HG02571 (cell line): ENCODE measurements around the gene SLX4IP.
"Not testable (repeated sequence)": the region's sequence is repeated elsewhere in the genome, so short reads cannot be mapped to it uniquely, and the experiment has no call there.

Experiments
- ATAC-seq: cut with Tn5 transposase; IDR thresholded peaks from one replicate; pipeline ENCODE4 v1.9.1; 2021; ENCODE audit warnings: mild to moderate bottlenecking, moderate library complexity; ENCODE audit not compliant: unreplicated experiment

SLX4IP gene

DNA sequence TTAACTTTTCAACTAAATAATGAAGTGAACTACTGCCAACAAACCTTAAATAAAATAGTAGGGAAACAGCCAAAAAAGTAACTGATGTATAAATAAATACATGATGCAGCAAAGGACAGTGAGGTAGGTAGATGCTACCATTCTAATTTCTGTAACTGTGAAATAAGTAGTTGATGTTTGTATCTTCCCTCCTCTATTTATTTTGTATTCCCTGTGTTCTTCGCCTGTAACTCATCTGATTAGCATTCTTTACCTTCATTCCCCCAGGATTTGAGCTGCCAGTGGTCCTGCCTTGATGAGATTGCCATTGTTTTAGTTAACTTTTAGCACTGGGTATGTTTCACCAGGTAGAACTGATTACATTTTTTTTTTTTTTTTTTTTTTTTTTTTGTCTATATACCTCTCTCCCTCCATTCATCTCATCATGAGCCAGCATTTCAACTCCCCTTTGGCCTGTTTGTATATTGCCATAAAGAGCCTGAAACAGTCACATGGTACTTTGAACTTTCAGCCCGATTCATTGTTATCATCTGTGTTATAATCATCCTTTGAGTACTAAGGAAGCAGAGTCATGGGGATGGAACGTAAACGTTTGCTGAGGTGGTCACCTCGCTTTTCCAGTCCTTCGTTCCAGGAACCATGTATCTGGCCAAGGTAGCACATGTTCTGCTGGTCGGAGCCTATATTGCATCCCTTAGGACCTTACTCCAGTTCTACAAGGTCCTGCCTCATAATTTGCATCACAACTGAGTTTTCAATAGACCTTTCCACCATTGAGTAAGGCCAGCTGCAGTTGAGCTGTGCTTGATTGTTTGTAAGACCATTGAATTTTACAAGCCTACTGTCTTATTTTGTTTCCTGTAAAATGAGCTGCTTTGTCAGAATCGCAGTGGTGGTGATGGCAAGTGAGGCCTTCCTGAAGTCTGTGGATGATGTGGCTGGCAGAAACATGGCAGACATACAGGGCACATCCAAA, 131.1 kb downstream of the SLX4IP start:
- ATAC-seq: no peak

DNA sequence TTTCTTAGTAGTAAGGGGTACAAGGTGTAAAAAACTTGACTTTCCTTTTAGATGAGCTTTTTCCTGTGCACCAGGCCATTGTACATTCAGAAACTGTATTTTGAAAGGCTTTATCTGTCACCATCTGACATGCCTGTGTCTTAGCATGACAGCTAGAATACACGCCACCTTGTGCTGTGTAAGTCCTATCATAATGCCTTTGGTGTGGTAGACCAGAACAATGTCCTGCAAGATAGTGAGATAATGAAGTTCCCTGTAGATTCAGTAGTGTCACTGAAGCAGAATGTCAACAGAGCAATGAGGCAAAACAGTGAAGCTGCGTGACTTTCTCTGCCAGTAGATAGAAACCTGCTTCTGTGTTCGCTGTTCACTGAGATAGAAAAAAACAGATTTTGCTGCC, 132.9 kb downstream of the SLX4IP start:
- no peak for ATAC-seq

DNA sequence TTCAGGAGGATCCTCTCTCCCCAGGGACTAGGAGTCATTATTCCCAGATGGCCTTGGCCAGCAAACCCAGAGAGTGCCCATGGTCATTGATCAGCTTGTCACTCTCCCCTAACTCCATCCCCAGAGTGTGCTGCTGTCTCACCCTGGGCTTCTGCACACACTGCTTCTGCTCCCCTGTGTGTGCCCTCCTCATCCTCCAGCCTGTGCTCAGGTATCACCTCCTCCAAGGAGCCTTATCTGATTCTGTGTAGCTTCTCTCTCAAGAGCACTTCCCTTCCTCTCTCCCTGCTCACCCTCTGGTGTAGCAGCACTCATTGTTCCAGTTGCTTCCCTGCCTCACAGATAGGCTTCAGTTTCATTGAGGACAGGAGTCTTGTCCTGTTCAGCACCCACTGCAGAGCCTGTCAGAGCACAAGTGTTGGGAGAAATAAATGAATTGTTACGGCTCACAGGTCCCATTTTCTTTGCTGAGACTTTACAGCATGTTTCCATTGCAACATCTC, 136.3 kb downstream of the SLX4IP start:
- ATAC-seq: no peak

DNA sequence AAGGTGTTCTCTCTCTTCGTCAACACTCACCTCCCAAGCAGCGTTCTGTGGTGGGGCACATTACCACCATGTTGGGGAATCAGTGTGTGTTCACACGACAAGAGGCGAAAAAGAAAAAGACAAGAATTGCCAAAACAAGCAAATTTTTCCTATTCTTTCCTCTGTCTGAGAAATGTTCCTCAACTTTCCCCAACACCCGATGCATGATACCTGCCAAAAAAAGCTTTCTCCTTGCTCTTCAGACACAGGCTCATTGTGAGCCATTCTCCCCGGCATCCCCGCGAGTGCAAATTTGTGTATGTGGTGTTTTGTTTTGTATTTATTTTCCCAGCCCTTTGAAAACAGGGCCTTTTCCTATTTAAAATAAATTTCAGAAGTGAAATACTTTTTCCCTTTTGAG, 137.7 kb downstream of the SLX4IP start:
- no peak for ATAC-seq

DNA sequence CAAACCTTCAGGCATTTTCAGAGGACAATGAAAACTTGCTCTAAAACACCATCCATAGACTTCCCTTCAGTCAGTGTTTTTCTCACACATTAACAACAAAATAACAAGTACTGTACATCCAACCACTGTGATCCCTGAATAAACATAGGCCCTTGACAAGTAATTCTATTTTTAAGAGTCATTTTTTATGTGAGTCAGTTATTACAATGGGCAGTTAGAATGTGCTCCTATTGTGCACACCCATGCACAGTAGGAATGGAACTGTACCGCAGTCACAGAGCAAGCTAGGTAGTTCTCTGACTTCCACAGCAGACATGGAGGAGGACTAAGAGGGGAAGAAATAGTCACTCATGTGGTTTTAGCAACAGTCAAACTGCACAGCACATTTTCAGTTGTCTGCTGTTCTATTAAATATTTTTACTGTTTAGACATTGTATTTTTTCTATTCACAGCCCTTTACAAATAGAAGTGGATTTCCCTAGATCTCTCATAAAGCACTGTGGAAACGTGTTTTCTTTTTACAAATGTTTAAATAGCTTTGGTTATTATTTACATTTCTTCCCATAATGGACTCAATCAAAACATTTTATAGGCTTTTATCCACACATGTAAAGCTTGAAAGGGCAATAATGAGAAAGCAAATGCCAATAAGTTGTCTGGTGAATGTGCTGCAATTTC, 138.3 kb downstream of the SLX4IP start:
- no peak for ATAC-seq

DNA sequence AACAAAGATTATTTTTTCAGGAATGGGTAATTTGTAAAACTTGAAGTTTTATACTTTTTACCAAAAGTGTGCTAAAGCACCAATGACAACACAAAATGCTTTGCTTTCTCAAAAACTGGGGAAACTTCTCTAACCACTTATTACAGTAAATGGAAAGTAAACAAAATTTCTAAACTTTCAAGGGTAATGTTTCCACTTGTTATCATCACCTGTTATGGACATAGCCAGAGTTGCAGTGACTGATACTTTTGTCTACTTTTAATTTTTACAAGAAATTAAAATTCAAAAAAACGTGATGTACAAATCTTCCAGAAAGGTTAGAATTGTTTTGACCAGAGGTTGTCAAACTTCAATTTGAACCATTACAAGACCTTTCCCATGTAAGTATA, 138.8 kb downstream of the SLX4IP start:
- no peak for ATAC-seq

DNA sequence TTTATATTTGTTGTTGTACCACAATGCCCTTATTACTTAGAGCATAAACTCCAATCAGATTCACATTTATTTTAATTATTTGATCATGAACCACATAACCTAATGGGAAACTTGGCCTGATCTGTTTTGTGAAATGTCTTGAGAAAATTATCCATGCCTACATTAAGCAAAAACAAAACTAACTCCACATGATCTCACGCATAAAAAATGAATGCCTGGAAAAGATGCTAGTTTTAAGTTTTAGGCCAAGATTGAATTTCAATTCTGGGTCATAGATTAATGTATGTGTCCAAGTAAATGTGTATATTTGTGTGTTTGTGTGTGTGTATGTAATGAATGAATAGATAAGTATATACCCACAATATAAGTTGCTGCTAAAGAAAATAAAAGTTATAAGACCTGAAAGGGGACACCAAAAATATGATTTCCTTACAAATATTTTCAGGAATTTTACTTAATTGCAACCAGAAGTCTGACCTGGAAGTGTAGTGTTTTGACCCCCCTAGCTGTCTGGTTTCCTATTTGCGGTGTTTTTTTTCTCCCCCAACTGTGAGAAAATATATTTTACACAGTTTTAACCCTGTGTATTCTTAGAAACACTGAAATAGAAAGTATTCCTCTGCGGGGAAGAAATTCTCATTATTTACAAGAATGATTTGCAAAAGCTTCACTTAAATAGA, 141.4 kb downstream of the SLX4IP start:
- ATAC-seq: no peak

DNA sequence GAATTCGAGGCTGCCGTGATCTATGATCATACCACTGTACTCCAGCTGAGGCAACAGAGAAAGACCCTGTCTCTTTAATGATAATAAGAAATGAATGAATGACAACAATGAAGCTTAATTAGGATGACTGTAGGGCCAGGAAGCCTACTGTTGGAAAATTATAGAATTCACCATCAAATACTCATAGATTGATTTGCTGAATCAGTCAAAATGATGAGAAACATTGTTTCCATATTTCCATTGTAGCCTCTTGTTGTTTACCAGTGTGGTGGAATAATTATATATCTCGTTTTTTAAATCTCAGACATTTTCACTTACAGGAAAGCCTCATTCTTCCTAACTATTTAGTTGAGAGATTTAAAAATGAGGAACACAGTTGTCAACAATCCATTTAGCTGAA, 142.5 kb downstream of the SLX4IP start:
- no peak for ATAC-seq

DNA sequence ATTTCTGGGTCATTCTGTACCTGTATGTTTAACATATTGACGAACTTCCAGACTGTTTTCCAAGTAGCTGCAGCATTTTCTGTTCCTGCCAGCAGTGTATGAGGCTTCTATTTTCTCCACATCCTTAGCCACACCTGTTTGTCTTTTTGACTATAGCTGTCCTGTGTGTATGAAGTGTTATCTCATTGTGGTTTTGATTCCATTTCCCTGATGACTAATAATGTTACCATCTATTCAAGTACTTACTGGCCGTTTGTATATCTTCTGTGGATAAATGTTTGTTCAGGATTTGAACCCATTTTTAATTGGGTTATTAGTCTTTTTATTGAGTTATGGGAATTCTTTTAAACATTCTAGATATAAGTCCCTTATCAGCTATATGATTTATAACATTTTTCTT, 143.5 kb downstream of the SLX4IP start:
- ATAC-seq: no peak

DNA sequence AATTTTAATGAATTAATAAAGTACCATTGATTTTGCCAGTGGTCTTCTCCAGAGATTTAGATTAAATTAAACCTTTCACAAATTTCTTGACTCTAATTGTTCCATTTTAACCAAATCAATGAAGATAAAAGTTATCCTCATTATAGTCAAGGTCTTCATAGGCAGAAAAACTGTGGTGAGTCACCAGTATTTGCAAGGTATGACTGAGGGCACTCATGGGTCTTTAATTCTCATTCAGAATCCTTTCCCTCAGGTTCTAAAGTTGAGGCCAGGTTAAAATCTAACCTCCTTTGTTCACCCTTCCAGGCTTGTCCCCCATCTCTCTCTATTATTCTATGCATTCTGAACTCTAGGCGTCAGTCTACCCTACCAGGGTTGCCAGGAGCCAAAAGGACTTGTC, 144.8 kb downstream of the SLX4IP start:
- ATAC-seq: no peak

DNA sequence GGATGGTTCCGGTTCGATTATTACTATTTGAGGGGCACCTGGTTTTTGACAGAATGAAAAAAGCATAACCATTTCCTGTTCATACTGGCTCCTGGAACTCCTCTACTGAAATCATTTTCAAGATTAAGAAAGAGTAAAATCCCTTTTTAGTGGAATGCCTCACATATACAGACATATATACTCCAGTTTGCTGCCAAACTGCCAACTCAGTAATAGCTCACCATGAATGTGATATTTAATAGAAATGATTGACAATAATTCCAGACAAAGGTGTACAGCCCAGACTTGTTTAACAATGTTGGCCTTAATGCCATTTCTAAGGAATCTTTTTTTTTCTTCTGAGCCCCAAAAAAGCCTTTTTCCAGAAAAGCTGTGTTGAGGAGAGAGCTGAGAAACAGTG, 145.6 kb downstream of the SLX4IP start:
- no peak for ATAC-seq

DNA sequence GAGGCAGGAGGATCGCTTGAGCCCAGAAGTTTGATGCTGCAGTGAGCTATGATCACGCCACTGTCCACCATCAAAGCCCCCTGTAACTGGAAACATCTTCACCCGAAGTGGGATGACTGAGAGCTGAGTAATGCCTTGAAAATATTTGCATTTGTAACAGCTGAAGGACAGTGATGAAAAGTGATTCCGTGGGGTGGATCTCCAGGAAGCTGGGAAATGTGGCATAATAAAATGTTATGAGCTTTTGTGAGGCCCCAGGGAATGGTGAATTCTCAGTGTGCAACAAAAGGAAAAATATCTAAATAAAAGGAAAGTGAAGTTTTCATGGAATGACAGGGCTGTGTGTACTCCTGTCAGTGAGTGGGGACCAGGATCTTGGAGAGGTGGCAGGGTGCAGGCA, 146.7 kb downstream of the SLX4IP start:
- no peak for ATAC-seq

DNA sequence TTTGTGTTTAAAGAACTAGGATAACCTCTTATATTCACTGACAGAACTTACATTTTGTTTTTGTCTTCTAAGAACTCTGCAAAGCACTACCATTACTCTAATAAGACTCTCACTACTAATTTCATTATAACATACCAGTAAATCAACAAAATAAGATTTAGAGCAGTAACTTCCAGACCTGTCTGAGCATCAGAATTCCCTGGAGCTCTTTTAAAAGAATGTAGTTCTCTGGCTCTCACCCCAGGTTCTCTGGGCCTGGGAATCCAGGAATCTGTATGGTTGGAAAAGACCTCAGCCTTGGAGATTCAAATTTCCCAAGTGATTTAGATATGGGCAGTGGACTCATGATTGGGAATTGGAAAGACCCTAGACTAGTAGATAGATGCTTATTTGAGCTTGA, 149.3 kb downstream of the SLX4IP start:
- no peak for ATAC-seq

DNA sequence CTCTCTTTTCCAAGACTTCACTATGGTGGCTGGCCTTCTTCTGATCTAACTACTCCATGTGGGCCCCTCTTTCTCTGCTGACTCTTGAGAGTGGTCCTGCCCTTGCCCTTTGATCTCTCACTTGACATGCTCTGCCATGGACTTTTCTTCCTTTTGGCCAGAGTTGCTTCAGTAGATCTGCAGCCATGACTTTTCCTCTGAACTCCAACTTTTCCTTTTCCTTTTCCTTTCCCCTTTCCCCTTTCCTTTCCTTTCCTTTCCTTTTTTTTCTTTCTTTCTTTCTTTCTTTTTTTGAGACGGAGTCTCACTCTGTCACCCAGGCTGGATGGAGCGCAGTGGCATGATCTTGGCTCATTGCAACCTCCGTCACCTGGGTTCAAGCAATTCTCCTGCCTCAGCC, 150.2 kb downstream of the SLX4IP start:
- no peak for ATAC-seq

DNA sequence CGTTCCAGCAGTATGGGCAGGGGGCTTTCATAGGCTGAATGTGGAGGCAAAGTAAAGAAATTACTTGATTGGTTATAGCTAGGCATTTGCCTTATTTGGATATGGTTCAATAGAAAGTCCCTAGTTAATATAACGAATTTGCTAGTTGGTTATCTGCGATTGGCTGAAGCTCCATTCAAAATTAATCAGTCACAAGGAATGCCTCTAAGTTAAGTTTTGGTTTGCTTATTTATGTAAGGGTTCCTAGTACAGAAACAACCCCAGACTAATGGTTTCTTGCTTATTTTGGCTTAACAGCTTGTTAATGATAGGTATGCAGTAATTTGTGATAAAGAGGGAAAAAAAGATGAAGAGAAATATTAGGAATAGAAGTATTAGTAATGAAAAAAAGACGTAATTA, 151.2 kb downstream of the SLX4IP start:
- ATAC-seq: no peak

DNA sequence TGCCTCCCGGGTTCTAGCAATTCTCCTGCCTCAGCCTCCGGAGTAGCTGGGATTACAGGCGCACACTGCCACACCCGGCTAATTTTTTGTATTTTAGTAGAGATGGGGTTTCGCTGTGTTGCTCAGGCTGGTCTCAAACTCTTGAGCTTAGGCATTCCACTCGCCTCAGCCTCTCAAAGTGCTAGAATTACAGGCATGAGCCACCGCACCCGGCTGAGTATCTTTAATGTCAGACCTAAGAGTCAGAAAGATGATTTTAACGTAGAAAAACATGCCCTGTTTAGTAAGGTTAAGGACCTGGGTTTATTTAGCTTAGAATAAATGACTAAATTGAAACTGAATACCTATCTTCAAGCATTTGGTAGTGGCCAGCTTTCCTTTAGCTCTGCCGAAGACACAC, 155.3 kb downstream of the SLX4IP start:
- ATAC-seq: not testable (repeated sequence)

DNA sequence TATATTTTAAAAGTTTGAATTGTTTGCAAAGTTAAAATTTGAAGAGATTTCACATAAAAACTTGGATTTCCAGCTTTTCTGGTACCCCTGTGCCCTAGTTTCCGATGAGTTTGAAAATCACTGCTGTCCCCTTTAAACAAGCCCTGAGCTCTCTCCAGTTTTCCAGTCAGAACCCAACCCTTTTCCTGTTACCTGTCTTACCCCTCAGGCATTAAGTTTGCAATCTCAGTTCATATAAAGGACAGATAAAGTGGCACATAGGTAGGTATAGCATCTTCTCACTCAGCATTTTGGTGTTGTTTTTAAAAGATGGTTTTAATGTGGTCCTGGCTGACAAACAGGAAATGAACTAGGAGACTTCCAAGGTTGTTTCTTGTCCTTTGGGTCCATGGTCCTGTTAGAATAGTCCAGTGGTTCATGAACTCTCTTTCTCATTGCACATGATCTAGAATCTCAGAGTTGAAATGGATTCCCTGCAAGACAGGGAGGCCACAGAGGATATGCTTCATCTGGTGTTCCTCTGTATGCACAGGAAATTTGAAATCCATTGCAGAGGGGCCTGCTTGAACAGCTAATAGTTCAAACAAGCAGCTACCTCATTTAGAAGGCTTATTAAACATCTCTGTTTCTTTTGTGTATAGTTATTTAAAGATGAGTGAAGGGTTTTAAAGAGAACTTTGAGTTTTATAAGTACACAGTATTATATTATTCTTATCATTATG, 156.0 kb downstream of the SLX4IP start:
- ATAC-seq: no peak

DNA sequence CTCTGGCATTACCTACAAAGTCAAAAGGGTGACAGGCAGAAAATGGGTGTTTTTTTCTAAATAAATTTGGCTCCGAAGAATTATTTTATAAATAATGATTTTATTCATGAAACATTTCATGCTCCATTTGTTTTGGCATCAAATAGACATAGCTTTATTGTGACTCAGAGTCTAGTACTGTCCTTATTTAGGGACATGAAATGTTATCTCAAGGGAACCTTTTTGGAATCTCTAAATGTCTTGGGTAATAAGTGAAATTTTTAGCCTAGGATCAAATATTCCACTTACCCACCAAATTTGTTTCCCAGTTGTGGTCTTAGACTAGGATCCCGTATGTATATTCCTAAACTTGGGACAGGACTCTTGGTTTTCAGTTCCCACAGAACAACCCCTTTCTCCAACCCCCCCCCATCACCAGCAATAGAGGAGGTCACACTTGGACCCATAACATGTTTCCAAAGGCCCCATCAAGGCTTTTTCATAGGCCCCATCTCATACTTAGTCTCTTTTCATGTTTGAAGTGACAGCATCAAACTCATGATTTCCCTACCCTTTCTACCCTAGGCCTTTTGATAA, 156.9 kb downstream of the SLX4IP start:
- ATAC-seq: no peak

DNA sequence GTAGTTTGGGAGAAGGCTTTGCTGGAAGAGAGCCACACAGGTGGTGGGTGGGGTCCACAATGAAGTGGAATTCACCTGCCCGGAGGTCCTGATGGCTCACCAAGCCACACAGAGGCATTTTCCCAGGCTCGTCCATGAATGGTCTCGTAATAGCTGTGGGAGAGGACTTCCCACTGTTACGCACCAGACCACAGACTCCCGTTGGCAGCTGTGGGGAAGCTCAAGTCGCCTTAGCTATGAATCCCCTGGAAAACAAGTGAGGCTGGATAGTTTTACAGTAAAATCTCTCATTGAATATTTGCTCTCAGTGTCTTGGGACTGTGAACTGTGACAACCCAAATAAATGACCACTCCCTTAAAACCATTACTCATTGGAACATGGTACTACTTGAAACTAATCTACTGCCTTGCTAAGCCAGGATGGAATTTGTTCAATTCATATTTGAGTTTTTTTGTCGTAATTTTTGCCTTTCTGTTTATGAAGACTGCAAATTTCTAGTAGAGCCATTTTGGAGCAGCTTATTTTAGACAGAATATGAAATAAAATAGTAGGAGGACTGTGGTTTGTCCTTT, 159.3 kb downstream of the SLX4IP start:
- ATAC-seq: no peak

DNA sequence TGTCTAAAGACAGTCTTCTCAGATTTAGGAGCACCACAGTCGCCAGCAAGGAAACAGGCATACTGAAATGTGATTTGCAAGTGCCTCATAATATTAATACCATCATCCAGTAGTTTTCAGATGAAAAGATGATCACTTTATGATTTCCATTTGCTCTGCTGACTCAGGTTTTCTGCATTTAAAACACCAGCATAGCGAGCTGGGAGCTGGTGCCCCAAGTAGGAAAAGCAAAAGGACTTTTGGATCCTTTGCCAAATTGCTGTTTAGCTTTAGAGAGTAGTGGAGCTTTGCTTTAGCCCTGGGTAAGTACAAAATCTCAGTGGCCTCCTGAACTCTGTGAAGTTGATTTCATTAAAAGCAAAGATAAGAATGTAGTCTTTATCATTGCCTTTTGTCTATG, 160.2 kb downstream of the SLX4IP start:
- no peak for ATAC-seq
